Measurements from ENCODE around the gene TENM3. TPM values are rescaled to one million over a fixed set of nuclear protein-coding genes. Genes with fewer than 3 reads are reported as not detected.

Gene TENM3
- total RNA-seq, 1 experiment from 2014 or later = 71.0 TPM

GRCh38 chr4:182289809-182290208, 46.6 kb downstream of the TENM3 start:
- Mint-ChIP-seq H3K27ac (no peak overlapping the region; the same call in 1 of the 2 replicates), H3K9me3 (peaks cover 4% of the 10 kb centered on the region), H3K4me1 (peaks cover 18% of the 10 kb centered on the region), H3K27me3 (ENCODE audit: low read depth) (no peaks in the 10 kb centered on the region), H3K36me3 (peaks cover 3% of the 10 kb centered on the region; the same call in 1 of the 2 replicates), H3K4me3 (no peak overlapping the region)
- POLR2A ChIA-PET = no interaction called here
- TF ChIP-seq FOXK1 (CRISPR knock-in tag; IDR thresholded peaks at IDR 0.05) (no peak), ZNF138 (CRISPR knock-in tag; conservative IDR thresholded peaks at IDR 0.05) (no peak), TCF7 (CRISPR knock-in tag; IDR thresholded peaks at IDR 0.05; ENCODE audit: low read depth) (no peak), ZNF219 (CRISPR knock-in tag; IDR thresholded peaks at IDR 0.05; ENCODE audit: borderline replicate concordance) (no peak), MLX (CRISPR knock-in tag; IDR thresholded peaks at IDR 0.05) (no peak), OVOL2 (CRISPR knock-in tag; IDR thresholded peaks at IDR 0.05; ENCODE audit: borderline replicate concordance) (no peak)
- DNase-seq (ENCODE audit: low spot score) (peak; percentile 18), ATAC-seq (peak; percentile 57)
- CTCF ChIA-PET = no interaction called here

- ATAC-seq = no peak
- Mint-ChIP-seq H3K27ac (no peak overlapping the region; the same call in 1 of the 2 replicates), H3K4me1 (peaks cover 18% of the 10 kb centered on the region), H3K36me3 (peaks cover 3% of the 10 kb centered on the region; the same call in 1 of the 2 replicates), H3K27me3 (ENCODE audit: low read depth) (no peaks in the 10 kb centered on the region), H3K9me3 (peaks cover 4% of the 10 kb centered on the region), H3K4me3 (no peak overlapping the region)
- ChIA-PET CTCF (no interaction called here), POLR2A (no interaction called here)
- no peak for DNase-seq (ENCODE audit: low spot score)
- TF ChIP-seq ZBTB21 (CRISPR knock-in tag; IDR thresholded peaks at IDR 0.05; ENCODE audit: borderline replicate concordance) = no peak
- no peak for TF ChIP-seq CREM (CRISPR knock-in tag; IDR thresholded peaks at IDR 0.05)
- TF ChIP-seq SP1 (CRISPR knock-in tag; conservative IDR thresholded peaks at IDR 0.05) = no peak
- no peak for TF ChIP-seq CBFB (CRISPR knock-in tag; IDR thresholded peaks at IDR 0.05; ENCODE audit: low read depth)
- TF ChIP-seq ATF1 (CRISPR knock-in tag; IDR thresholded peaks at IDR 0.05) = no peak
- no peak for TF ChIP-seq ELF4 (CRISPR knock-in tag; IDR thresholded peaks at IDR 0.05; ENCODE audit: low read depth)
- no peak for TF ChIP-seq ZNF425 (CRISPR knock-in tag; conservative IDR thresholded peaks at IDR 0.05)
Measured at GRCh38 chr4:182291175-182291574, 48.0 kb downstream of the TENM3 start.

- ATAC-seq (no peak), DNase-seq (ENCODE audit: low spot score) (no peak)
- Mint-ChIP-seq H3K27me3 (ENCODE audit: low read depth) (no peaks in the 10 kb centered on the region), H3K27ac (no peak overlapping the region), H3K4me1 (peaks cover 18% of the 10 kb centered on the region), H3K4me3 (no peak overlapping the region), H3K36me3 (peaks cover 3% of the 10 kb centered on the region; the same call in 1 of the 2 replicates), H3K9me3 (peaks cover 4% of the 10 kb centered on the region)
- ChIA-PET CTCF (no interaction called here), POLR2A (no interaction called here)
- TF ChIP-seq ZSCAN18 (CRISPR knock-in tag; IDR thresholded peaks at IDR 0.05) (no peak), ZBTB43 (CRISPR knock-in tag; IDR thresholded peaks at IDR 0.05) (no peak), ETV6 (CRISPR knock-in tag; IDR thresholded peaks at IDR 0.05) (no peak)
Measured at GRCh38 chr4:182291597-182292270, 48.5 kb downstream of the TENM3 start.
